Right lobe of liver (tissue), 6 donors: ENCODE results near the gene AGTPBP1. TPM values are rescaled to one million over a fixed set of nuclear protein-coding genes. Genes with fewer than 3 reads are reported as not detected.

Experiments used
- ATAC-seq, 4 donors: fragments of 200-7000 bp; cut with Tn5 transposase; one replicate each; pipeline ENCODE4 v1.9.1; 2020; ENCODE audit warnings: mild to moderate bottlenecking in 4 of 4, moderate library complexity in 4 of 4
- DNase-seq, 3 donors: peaks; one replicate each; pipeline ENCODE4 v3.0.0-alpha.2; 2020
- H3K27ac ChIP-seq, 3 donors: fragments of 200-600 bp; one replicate each; pipeline ENCODE4 v1.8.0; 2022
- H3K27me3 ChIP-seq, 2 donors: fragments of 200-600 bp; one replicate each; pipeline ENCODE4 v1.8.0; 2022
- H3K36me3 ChIP-seq, 4 donors: fragments of 200-600 bp; sonication (generic) in 1 of 4; one replicate each; pipeline versions ENCODE4 v1.5.1 to v1.8.0; 2017 to 2022; ENCODE audit warnings: control low read depth in 1 of 4
- H3K4me1 ChIP-seq, 4 donors: fragments of 200-600 bp; sonication (generic) in 1 of 4; one replicate each; pipeline versions ENCODE4 v1.5.1 to v1.8.0; 2017 to 2022; ENCODE audit warnings: control low read depth in 1 of 4
- H3K4me3 ChIP-seq, 3 donors: fragments of 200-600 bp; one replicate each; pipeline ENCODE4 v1.8.0; 2022
- H3K9me3 ChIP-seq, 4 donors: fragments of 200-600 bp; sonication (generic) in 1 of 4; one replicate each; pipeline versions ENCODE4 v1.5.1 to v1.8.0; 2017 to 2022; ENCODE audit warnings: control low read depth in 1 of 4
- POLR2A ChIP-seq: fragments of 450-650 bp; IDR thresholded peaks from one replicate; pipeline ENCODE4 v1.6.1; 2017; ENCODE audit warnings: antibody characterized with exemption, mild to moderate bottlenecking
- WGBS: methylation state at CpG from one replicate; pipeline ENCODE4 v1.1.6; 2018; ENCODE audit warnings: low coverage, low lambda C conversion rate; ENCODE audit not compliant: insufficient coverage; ENCODE audit errors: missing lambda C conversion rate; 5-methylcytosine and 5-hydroxymethylcytosine counted together
- intact Hi-C, 2 donors: fragments of 100-400 bp; cut with DNase I; formaldehyde crosslinking; loops; one replicate each; pipeline versions ENCODE4 v1.11.2 to v1.14.1; 2022
- total RNA-seq, 6 experiments: library from RNA; depleted of rRNA in 2 of 6; stranded (reverse); fragments of >200 nt in 2 of 6; fragmentation: NEBNext Ultra II Directional in 3 of 6; extraction: Animal tissue kit (Norgen Biotek cat#: 25700) in 3 of 6; gene quantifications; one replicate each; pipeline versions ENCODE4 v1.1.0 to v1.2.4, GENCODE V29; 2016 to 2023
- TF ChIP-seq, protein P1 (sequence below), 4 donors: fragments of 200-600 bp in 3 of 4; fragments of 450-650 bp in 1 of 4; IDR thresholded peaks; one replicate each; pipeline versions ENCODE4 v1.5.1 to v1.8.0; 2016 to 2022; ENCODE audit warnings: antibody characterized with exemption in 4 of 4, mild to moderate bottlenecking in 2 of 4
- donor health status: DM: no; HTN: yes; CAD: no.
- donor health status: DM: no; HTN: no; CAD: no.
- donor health status: DM: no; HTN: no; CAD: no.
- donor health status: DM: no; HTN: yes; CAD: no.
- donor health status: DM: no; HTN: yes; CAD: no.

AGTPBP1 gene
- total RNA-seq, 6 experiments from 2014 or later, result 5.1 to 7.7 (median 6.5) TPM

DNA sequence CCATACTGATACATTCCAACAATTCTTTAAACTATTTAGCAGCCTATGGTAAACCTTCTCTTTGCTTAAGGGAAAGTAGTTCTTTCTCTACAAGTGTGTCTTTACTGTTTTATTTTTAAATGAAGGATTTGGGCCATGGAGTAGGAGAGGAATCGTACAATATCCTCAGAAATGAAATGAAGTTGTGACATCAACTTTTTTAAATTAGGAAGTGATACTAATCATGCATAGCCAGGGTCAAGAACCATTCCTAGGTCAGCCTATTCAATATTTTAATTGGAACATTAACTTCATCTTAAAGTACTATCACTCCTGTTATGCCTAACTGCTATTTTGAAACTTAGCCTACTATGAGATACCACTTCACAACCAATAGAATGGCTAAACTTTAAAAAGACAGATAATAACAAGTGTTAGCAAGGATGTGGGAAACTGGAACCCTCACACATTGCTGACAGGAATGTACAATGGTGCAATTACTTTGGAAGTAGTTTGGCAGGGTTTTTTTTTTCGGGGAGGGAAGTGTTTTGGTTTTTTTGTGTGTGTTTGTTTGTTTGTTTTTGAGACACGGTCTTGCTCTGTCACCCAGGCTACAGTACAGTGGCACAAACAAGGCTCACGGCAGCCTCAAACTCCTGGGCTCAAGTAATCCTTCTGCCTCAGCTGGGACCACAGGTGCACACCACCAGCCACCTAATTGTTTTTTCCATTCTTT, 10.7 kb downstream of the AGTPBP1 start:
- no peaks in the 10 kb centered on the region for H3K9me3 ChIP-seq
- no peak for DNase-seq
- no peak overlapping the region for H3K4me3 ChIP-seq
- no peaks in the 10 kb centered on the region for H3K36me3 ChIP-seq
- 72% methylated on average over 2 of the region's 4 CpGs for WGBS
- intact Hi-C loops, result no loop called here
- H3K27me3 ChIP-seq, result no peaks in the 10 kb centered on the region
- no peak for ATAC-seq
- H3K4me1 ChIP-seq, result peaks cover 0 to 5% (median 0%) of the 10 kb centered on the region in 4 donors
- no peak overlapping the region for H3K27ac ChIP-seq
- TF ChIP-seq, protein P1, sequence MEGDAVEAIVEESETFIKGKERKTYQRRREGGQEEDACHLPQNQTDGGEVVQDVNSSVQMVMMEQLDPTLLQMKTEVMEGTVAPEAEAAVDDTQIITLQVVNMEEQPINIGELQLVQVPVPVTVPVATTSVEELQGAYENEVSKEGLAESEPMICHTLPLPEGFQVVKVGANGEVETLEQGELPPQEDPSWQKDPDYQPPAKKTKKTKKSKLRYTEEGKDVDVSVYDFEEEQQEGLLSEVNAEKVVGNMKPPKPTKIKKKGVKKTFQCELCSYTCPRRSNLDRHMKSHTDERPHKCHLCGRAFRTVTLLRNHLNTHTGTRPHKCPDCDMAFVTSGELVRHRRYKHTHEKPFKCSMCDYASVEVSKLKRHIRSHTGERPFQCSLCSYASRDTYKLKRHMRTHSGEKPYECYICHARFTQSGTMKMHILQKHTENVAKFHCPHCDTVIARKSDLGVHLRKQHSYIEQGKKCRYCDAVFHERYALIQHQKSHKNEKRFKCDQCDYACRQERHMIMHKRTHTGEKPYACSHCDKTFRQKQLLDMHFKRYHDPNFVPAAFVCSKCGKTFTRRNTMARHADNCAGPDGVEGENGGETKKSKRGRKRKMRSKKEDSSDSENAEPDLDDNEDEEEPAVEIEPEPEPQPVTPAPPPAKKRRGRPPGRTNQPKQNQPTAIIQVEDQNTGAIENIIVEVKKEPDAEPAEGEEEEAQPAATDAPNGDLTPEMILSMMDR (IDR thresholded peaks at IDR 0.05), result no peak
- no peak for TF ChIP-seq POLR2A

DNA sequence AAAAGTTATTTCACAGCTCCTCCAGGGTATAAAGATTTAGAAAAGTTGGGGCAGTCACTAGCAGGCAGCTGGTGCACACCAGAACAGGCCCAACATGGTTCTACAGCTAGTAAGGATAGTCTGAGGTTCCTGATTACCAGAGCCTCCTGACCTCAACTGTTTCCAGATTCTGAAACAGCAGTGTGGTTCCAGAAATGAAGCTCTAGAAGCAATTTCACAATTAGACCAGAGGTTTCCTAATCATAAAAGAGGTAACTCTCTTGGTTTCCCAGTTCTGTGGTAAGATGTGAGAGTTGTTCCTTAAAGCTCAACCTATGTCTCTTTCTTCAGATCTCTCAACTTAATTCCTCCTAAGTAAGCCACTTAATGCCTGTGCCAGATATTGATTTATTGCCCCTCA, 11.9 kb downstream of the AGTPBP1 start:
- TF ChIP-seq POLR2A, result no peak
- TF ChIP-seq, protein P1 (IDR thresholded peaks at IDR 0.05), result no peak

DNA sequence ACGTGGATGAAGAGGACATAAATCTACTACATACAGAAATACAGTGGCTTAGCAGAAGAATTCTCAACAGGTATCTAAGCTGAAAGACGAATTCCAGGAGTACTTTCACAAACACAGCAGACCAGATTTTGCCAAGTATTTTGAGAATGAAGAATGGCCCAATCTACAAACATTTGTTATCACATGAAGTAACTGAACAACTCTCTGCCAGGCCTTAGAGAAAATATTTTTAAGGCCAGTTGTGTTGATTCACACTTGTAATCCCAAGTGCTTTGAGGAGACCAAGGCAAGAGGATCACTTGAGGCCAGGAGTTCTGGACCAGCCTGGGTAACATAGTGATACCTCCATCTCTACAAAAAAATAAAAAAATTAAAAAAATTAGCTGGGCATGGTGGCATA, 14.3 kb downstream of the AGTPBP1 start:
- Histone ChIP-seq H3K9me3 (no peaks in the 10 kb centered on the region), H3K27me3 (no peaks in the 10 kb centered on the region), H3K36me3 (no peaks in the 10 kb centered on the region), H3K4me3 (no peak overlapping the region), H3K27ac (no peak overlapping the region), H3K4me1 (peaks cover 0 to 5% (median 0%) of the 10 kb centered on the region in 4 donors)
- 21% methylated on average over 2 of the region's 2 CpGs for WGBS
- ATAC-seq, result peak in 2 of 4 donors; percentile 18 to 38
- no peak for TF ChIP-seq POLR2A
- TF ChIP-seq, protein P1 (IDR thresholded peaks at IDR 0.05), result no peak
- no peak for DNase-seq
- intact Hi-C loops, result no loop called here

More for the DNA sequence above, 11.9 kb downstream of the AGTPBP1 start:
- ATAC-seq, result peak; percentile 30 to 63 (median 44)
- H3K4me3 ChIP-seq, result no peak overlapping the region
- peaks cover 0 to 5% (median 0%) of the 10 kb centered on the region in 4 donors for H3K4me1 ChIP-seq
- no peaks in the 10 kb centered on the region for H3K27me3 ChIP-seq
- no peaks in the 10 kb centered on the region for H3K36me3 ChIP-seq
- H3K9me3 ChIP-seq, result no peaks in the 10 kb centered on the region
- no peak overlapping the region for H3K27ac ChIP-seq
- intact Hi-C loops, result no loop called here
- DNase-seq, result no peak

DNA sequence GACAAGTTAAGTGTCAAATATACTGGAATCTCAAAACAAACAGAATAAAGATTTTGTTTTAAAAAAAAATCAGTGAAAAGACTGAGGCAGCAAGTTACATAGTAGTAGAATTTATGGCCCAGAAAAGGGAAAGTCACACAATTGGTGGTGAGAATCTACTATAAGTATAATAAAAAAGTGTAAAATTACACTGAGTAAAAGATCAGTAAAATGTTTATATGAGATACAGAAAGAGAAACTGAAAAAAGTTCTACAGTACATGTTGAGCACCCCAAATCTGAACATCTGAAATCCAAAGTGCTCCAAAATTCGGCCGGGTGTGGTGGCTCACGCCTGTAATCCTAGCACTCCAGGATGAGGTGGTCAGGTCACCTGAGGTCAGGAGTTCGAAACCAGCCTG, 15.0 kb downstream of the AGTPBP1 start:
- ATAC-seq (no peak), DNase-seq (no peak)
- 81% methylated on average over 2 of the region's 4 CpGs for WGBS
- no peaks in the 10 kb centered on the region for H3K27me3 ChIP-seq
- peaks cover 0 to 5% (median 0%) of the 10 kb centered on the region in 4 donors for H3K4me1 ChIP-seq
- TF ChIP-seq, protein P1 (IDR thresholded peaks at IDR 0.05), result no peak
- no peak for TF ChIP-seq POLR2A
- intact Hi-C loops, result no loop called here
- no peaks in the 10 kb centered on the region for H3K9me3 ChIP-seq
- no peaks in the 10 kb centered on the region for H3K36me3 ChIP-seq
- no peak overlapping the region for H3K27ac ChIP-seq
- H3K4me3 ChIP-seq, result no peak overlapping the region
